Stimulated activated CD4-positive, alpha-beta T cell treated with anti-CD3 and anti-CD28 coated beads, TNF-alpha, amount 100 ng/mL, for 24 hours (primary cell): ENCODE measurements around the gene EN2.

ENCODE experiments used
- DNase-seq, 3 experiments: peaks; one replicate each; pipeline ENCODE4 v3.0.0-alpha.2; 2020; ENCODE audit warnings: low read depth in 3 of 3

Gene EN2

DNA sequence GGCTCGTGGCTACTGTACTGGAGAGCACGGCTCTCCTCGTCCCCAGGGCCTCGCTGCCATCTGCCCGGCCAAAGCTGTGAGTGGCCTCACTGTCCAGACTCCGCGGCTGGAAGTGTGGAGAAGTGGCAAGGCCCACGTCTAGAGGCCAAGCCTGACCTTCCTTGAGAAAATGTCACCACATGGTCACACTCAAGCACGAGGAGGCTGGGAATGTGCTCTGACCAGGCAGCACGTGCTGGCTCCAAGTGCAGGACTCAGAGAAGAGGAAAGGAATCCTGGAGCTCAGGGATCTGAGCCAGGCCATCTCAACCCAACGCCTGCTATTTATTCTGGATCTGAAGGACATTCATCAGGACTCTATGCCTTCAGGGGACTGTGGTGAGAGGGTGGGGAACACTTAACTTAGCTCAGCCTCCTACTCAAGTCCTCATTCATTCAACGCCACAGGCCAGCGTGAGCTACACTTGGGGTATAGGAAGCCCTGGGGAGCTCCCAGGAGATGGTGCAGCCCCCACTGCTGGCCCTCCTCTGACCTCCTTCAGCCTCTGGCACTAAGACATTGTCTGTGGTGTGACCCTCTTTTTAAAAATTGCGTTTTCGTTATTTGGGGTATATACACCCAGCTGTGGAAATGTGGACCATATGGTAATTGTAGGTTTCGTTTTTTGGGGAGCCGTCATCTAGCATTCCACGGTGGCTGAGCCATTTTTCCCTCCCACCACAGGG, 29.0 kb downstream of the EN2 start:
- DNase-seq: no peak

DNA sequence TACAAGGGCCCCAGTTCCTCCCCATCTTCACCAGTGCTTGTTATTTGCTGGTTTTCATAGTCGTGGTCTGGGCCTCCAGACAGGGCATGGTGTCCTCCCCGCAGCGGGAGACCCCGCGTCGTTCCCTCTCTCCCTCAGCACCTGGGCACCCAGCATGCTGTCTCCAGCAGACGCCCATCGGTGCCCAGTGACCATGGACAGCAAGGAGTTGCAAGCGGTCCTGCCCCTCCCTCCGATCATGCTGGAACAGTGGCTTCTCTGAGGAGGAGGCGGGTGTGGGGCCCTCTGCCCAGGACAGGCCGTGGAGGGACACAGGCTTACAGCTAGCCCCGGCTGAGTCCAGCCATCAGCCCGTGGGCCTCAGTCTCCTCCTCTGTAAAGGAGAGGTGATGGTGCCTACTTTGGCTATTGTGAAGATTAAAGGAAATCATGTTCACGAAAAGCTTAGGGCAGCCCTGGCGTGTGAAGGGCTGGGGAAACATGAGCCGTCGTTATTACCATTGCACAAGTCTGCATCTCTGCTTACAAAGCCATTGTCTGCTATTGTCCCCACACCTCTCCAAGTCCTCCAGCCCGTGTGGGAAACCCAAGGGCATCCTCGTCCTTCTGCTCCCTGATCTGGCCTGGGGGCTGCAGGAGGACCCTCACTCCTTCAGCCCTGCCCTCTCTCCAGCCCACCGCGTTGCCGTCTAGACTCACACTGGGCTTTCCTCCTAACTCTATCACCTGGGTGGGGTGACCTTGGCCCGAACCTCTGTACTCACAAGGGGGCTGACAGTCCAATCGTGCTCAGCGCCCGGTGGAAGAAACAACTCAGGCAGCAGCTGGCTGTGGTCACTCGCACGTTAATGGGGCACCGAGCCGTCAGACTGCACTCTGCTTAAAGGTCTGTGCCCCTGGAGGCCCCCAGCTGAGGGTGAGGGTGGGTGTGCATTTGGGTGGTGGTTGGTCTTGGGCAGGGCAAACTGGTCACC, 29.9 kb downstream of the EN2 start:
- no peak for DNase-seq

DNA sequence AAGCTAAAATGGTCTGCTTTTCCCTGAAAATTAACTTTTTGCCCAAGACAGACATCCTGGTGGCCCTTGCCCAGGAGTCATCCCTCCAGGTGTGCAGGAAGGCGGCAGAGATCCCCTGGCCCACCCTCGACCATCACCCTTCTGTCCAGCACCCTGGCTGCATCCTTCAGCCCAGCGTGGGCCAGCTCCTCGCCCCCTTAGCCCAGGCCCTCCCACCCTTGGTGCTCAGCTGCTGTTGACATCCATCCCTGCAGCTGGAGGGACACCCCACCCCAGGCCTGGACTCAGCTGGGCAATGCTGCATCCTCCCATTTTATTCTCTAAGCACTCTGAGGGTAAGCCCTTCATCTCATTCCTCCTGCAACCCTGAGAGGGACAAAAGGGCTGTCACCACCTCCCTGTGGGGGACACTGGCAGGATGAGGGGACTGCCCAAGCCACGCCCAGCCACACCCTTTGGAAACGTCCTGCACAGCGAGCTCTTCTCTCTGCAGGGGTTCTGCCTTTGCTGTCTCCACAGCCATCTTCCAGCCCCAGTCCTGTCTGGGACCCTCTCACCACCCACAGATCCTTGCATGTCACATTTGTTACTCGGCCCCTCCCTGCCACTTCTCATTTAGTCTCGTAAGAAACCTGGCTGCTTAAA, 30.7 kb downstream of the EN2 start:
- DNase-seq: no peak

DNA sequence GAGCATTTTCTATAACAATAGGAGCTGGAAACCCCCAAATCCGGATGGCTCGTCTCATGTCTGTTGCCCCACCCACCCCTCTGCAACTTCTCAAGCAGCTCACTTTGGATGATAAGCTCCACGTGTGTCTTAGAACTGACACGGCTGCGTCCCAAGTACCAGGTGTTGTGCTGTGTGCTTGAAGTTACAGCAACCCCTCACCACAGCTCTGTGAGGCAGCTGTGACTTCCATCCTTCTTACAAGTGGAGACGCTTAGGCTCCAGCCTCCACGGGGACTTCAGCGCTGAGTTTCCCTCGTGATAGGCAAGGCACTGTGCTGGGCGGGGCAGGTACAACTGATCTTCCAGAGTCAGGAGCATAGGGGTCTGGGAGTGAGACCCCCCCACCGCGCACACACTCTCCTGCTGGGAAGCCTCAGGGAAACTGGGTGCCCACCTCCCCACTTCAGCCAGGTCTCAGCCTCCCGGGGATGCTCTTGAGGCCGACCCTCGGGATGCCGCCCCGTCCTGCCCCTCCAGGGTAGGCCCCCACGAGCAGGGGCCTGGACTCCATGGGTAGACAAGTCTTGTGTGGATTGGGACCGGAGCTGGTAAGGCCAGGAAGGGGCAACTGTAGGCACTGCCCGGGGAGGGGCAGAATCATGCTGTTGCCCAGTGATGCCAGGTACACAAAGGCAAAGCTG, 31.4 kb downstream of the EN2 start:
- no peak for DNase-seq

DNA sequence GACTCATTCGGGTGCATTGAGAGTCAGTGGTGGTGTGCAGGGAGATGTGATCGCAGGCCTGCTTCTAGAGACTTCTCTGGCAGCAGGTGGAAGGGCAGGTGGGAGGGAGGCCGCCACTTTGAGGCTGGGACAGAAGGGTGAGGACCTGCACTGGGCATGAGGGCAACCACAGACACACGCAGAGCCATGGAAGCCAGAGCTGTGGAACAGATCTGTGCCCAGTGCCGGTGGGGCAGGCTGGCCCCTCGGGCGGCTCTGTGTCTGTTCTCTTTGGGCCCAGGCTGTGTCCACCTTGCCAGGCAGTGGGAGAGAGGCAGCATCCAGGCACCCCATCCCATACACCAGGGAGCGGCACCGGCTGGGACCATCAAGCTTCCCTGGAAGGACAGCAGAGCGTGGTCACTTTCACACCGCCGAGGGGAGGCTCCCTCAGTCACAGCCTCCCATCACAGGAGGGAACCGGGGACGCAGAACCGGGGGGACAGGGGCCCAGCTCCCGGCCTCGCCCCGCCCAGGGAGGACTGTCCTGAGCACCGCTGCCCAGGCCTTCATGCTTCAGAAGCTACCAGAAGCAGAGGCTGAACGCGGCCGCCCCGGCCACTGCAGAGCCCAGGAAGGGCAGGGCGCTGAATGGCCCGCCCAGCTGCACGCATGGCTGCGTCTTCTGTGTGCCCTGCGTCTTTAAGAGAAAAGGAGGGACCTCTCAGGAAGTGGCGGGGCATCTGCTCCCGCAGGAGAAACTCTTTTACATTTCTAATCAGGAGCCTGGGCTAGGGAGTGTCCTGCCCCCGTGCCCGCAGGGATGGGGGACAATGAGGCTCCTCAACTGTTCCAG, 32.1 kb downstream of the EN2 start:
- DNase-seq: no peak

DNA sequence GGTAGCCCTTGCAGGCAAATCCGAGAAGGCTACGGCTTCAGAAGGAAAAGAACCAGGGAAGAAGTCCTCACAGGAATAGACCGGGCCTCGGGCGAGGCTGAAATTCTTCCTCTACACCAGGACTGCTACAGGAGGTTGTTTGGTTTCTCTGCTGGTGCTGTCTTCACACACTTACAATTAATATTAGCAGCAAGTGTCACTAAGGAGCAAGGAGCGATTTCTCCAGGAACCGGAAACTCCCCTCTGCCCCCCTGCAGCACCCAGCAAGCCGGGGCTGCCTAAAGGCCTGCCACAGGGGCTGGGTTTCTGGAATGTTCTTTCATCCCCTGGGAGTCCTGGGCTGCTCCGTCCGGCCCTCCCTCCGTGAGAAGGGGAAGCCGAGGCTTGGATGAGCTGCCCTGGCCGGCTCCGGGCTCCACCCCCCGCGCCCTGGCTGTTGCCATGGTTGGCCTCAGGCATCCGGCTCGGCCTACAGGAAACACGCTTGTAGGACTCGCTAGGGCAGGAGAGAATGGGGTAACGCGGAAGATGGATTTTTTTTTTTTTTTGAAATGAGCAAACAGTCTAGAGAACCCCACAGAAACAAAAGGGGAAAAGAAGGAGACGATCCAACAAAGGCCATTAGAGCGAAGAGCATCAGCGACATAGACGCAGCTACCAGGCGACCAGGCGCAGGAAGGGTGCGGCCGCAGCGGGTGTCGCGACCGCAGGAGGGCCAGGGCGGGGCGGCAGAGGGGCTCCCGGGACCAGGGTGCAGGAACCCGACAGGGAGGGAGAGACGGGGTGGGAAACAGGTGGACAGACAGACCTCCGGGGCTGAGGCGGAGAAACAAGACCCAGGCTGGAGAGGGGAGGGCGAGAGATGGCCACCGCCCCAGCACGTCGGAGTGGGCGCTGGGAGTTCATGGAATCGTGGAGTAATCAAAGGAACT, 33.0 kb downstream of the EN2 start:
- DNase-seq: peak in 1 of 3 experiments; percentile 39

DNA sequence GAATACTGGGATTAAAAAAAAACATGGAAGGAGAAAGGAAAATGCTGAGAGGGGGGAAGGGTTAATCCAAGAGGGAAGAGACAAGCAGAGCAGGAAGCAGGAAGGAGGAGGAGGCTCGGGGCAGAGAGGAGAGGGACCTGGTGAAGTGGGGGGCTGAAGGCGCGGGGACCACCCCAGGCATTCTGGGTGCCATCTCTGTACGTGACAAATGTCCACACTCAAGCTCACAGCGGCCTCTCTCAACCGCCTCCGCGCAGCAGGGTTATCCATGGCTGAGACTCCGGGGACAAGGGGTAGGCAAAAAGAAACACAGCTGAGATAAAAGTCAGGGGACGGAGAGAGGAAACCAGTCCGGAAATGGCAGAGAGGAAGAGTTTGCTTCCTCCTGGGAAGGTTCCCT, 33.9 kb downstream of the EN2 start:
- DNase-seq: no peak

DNA sequence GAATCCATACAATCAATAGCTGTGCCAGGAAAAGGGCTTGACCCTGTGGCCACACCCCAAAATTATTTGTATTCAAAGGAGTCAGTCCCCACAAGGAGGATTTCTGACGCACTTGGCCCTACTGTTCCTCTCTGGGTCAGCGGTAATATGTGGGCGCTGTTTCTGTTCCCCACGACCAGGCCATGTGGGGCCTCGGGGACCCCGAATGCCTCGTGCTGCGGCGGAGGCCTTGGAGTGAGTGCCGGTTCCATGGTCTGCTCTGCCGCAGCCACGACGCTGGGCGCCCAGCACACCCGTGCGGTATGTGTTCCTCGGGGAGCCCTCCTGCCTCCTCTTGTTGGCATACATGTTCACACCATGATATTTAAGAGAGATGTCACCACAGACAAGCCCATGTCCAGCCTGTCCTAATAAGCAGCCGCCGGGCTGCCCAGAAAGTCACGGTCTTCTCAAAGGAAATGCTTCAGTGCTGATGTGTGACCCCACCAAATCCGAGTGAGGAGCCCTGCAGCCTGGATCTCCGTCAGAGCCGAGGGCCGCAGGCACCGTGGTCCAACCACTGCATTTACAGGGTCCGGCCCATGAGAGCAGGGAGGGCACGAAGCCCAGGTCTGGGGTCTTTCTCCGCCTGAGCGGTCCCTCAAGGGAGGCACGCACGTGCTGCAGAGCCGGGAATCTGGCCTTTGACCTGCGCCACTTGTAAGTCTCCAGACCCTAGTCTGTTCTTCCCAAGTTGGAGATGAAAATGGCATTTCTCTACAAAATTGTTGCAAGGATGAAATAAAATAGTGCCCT, 36.0 kb downstream of the EN2 start:
- DNase-seq: no peak

DNA sequence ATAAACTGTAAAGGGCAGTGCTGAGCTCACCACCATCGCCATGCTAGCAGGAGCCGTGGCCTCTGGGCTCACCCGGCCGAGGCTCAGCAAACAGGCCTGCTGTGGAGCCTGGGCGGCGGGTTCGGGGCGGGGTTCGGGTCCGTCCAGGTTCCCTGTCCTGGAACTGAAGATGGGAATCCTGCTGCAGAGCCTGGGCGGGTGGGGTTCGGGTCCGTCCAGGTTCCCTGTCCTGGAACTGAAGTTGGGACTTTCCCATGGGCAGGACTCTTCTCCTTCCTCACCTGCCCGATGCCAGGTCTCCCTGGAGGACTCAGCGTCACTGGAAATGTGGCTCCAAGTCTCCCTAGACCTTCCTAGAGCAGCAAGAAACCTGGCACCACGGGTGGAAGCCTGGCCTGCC, 36.6 kb downstream of the EN2 start:
- DNase-seq: no peak

DNA sequence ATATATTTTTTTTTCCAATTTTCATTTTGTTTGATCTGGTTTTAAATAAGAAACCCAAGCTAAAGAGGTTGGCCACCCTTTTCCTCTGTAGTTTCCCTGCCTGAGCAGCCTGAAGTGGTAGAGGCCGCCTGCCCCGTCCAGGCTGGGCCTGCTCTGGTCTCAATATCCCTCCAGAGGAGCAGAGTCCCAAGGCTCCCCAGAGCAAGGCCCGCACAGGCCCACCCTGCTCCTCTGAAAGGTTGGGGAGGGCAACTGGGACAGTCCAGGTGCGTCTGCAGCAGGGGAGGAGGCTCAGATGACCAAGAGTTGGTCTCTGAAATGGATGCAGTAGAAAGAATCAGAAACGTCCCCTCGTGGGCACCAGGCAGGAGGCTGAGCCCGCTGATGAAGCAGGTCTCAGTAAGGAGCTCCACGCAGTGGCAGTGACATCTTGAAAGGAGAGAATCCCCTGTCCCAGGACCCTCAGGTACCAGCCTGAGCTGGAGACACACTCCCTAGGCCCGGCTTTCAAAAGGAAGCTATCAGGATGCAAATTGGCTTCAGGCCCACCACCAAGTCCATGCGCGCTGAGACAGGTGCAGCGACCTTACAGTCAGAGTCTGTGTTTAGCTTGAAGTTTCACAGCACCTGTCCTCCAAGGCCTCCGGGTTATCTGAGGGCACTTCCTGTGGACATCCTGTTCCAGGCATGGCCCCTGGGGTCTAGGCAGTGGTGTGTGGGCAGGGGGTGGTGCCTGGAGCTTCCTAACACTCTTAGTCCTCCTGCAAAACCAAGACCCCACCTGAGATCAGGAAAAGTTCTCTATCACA, 37.7 kb downstream of the EN2 start:
- no peak for DNase-seq

DNA sequence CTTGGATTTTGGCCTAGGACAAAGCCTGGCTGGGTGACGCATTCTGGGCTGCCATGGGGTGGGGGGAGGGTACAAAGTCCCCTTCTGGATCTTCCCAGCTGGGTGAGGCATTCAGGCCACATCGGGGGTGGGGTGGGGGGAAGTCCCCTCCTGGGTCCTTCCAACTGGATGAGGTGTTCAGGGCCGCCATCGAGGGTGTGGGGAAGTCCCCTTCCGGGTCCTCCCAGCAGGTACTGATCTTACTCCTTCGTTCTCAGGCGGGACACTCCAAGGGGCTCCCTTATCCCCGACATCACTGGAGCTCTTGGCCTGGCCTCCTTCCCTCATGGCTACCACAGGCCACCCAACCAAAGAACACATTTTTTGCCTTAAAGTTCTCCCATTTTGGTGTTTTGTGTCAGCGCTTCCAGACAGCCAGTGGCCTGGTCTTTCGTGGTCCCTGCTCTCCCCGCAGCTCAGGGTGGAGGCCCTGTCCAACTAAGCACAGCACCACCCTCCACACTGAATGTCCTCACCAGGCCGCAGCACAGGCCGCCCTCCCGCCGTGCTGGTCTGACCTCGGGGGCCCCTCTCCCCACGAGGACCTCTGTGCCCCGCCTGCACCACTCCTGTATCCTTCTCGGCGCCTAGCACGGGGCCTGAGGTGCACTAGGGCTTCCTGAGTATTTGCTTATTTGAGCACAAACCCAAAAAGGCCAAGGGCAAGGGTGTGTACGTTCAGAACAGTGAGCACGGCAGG, 38.5 kb downstream of the EN2 start:
- no peak for DNase-seq

DNA sequence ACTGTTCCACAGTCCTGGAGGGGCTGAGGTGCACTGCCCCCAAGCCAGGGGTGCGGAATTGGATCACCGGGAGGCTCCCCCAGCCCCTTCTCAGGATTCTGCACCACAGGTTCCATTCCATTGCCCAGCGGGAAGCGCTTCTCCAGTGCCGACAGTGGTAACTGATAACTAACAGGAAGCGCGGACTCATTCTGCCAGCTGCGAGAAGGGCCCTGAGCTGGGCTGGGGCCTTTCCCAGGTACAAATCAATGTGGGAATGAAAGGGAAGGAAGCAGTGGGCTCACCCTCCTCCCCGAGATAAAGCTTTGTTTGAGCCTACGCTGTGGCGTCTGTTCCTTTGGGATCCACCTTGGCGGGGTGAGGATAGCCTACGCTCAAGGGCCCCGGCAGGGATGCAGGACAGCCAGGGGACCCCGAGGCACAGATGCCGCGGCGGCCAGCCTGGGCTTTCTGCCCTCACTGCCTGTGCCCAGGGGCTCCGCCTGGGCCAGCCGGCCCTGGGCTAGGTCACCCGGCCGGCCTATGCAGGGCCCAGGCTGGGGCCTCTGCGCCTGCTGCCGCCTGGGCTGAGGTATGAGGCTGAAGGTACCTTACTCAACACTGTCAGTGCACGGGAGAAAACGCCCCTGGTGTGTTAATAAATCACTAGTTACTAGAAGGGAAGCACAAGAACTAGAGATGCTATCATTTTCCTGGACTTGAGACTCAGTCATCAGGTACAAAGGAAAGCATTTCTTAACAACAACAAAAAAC, 39.4 kb downstream of the EN2 start:
- no peak for DNase-seq

DNA sequence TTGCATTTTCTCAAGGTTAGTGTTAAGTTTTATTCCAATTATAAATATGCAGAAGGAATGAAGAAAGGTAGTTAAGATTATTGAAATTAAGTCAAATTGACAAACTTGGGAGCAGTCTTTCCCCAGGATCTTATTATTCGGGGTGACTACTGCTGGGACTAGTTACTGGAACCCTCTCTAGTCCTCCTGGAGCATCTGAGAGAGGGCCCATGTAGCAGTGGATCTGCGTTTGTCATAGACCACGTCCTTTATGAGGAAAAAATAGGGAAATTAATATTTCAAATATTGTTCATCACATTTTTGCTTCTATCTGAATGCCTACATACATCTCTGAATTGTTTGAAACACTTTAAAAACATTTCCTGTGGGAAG, 47.5 kb downstream of the EN2 start:
- DNase-seq: no peak

DNA sequence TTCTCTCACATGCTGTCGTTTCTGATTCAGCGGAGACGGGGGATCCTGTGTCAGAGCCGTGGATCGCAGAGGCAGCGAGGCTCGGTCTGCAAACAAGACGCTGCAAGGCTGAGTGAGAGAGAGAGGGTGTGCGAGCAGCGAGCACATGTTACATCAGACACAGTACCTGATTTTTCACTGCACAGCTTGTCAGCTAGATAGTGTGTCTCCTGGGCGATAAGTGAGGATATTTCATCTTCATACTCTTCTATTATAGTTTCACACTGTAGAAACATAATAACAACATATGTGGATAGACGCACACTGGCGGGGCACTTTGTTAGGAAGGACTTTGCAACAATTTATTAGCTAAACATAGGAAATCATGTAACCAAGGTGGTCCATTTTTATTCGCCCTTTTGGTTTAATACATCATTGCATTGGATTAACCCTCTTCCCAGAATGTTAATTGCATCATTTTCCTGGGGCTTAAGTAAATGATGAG, 49.0 kb downstream of the EN2 start:
- DNase-seq: no peak

DNA sequence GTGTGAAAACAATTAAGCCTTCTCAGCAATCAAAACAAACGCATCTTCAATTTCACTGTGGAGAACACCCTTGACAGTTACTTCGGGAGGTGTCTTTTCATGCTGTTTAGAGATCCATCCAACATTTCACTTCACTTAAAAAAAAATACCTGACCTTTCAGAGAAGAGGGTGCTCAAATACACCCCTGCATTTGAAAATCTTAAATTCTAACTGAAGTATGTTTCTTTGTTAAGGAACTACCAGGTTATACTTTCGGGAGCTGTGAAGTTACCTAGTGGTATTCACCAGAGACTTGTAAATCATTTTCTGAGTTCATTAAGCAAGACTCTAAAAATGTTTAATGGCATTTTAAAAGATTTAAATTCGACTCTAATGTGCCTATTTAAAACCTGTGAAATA, 49.6 kb downstream of the EN2 start:
- DNase-seq: no peak
